ENCODE measurements around the gene CAPN15.
"Not testable (repeated sequence)": the region's sequence is repeated elsewhere in the genome, so short reads cannot be mapped to it uniquely, and the experiment has no call there.

The CAPN15 gene

DNA sequence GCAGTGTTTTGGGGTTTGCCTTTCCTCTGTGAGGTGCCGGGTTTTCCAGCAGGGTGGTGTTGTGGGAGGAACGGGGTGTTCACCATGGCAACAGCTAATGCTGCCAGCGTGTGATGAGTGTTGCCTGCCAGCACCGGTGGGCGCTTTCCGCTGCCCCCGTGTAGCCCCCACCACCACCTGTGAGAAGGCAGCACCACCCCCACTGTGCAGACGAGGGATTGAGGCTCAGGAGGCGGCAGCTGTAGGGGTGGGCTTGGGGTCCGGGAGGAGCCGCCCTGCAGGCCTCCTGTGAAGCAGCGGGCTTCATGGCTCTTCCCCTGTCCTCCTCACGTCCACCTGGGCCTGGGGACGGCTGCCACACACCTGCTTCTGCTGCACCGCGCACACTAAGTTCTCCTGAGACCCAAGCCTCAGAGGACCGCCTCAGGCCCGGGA is 67.6 kb downstream of the CAPN15 start:
- no peak for DNase-seq

DNA sequence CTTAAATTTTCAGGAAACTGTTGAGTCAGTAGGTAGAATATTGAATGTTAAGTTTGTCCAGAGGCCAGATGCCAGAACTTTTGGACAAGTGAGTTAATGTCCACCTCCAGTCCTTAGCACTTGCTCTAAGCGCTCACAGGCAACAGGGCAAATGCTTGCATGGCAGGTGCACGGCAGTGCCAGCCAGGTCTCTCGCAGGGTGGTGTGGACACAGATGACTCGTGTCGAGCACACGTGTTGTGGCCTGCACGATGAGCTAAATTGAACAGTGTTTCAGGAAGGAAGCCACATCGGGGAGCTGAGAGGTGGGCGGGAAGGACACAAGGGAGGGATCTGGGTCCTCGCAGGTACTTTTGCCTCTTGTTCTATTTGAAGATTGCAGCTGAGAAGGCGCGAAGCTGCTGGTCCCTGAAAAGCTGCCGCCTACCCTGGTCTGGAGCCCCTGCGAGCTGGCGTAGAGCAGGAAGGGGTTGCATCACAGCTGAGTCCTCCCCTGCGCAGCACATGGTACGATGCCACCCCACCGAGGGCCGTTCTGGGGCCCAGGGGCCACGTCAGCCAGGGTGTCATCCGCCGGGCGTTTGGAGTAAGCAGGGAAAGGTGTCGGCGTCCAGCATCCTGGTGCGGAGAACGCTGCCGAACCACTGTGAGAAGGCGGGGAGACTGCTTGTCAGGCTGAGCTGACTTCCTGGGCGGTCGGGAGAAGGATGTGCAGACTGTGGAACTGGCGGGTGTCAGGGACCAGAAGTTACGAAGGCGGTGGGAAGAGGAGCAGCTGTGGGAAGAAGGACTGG is 68.6 kb downstream of the CAPN15 start:
- DNase-seq = no peak

DNA sequence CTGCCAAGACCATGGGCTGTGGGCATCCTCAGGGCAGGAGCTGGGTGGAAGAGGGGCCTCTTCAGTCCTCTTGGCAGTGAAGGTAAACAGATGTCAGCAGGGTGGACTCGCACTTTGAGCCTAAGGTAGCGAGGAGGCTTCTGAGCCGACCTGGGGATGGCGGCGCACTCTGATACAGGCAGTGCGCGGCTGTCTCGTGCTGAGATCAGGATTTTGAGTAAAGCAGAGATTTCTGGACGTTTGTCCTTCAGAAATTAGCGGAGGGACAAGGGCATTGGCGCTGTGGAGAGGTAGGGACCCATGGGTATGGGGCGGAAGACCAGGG is 69.2 kb downstream of the CAPN15 start:
- no peak for DNase-seq

DNA sequence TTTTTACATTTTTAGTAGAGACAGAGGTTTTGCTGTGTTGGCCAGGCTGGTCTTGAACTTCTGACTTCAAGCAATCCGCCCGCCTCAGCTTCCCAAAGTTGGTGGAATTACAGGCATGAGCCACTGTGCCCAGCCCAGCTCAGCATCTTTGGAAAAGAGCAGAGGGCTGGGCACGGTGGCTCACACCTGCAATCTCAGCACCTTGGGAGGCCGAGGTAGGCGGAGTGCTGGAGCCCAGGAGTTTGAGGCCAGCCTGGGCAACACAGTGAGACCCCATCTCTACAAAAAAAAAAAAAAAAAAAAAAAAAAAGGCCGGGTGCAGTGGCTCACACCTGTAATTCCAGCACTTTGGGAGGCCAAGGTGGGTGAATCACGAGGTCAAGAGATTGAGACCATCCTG is 70.1 kb downstream of the CAPN15 start:
- DNase-seq = not testable (repeated sequence)

DNA sequence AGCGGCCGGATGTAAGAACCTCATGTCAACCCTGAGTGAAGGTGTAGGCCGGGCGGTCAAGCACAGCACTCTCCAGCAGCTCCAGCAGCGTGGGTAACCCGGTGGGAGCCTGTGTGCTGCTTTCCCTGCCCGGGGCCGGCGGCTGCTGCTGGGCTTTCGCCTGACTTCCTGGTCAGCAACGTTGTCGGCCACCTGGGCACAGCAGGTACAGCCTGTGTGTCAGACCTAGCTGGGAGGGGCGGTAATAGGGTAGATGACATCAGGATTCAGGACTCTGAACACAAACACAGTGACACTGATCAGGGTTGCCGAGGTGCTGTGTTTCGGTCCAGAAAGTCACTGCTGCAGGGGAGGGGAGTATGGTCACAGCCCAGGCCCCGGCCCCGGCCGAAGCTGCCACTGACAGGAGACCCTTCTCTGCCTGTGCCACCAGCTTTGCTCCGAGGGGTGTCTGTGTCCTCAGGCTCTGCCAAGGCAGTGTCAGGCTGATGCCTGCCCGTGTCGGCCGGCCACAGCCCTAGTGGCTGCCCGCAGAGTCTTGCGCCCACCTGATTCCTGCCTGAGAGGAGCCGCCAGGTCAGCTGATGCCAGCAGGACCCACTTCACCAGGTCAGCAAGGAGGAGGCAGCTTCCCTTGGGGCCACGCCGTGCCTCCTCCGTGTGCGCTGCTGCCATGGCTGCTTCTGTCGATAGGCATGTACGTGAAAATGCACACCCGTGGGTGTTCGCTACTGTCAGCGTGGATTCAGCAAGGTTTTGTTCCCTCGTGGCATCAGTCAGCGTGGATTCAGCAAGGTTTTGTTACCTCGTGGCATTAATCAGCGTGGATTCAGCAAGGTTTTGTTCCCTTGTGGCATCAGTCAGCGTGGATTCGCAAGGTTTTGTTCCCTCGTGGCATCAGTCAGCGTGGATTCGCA is 71.6 kb downstream of the CAPN15 start:
- DNase-seq = no peak

DNA sequence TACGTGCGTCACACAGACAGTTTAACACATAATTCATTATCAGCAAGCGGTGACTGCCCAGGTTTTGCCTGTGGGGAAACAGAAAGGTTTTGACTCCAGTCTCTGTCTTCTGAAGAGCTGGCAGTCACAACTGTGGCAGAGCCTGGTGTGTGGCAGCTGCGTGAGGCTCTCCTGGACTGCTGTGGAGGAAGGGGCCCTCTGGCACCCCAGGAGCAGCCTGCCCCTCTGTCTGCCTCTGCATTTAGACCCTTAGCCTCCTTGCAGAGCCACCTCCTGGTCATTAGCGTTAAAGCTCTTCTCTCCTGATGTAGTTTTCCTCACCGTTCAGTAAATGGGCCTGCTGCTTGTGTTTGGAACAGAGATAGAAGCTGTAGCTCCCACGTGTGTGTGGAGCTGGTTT is 73.3 kb downstream of the CAPN15 start:
- DNase-seq = no peak

DNA sequence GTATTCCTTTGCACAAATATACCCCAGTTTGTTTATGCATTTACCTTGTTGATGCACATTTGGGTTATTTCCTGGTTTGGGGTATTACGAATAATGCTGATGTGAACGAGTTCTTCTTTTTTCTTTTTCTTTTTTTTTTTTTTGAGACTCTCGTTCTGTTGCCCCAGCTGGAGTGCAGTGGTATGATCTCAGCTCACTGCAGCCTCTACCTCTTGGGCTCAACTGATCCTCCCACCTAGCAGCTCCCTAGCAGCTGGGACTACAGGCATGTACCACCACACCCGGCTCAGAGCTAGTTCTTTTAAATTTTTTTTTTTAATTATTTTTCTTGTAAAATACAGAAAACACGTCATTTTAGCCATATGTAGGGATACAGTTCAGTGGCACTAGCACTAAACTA is 76.4 kb downstream of the CAPN15 start:
- no peak for DNase-seq
